MCF 10A (cell line): Measurements from ENCODE around the gene GGNBP2. TPM values are rescaled to one million over a fixed set of nuclear protein-coding genes. Genes with fewer than 3 reads are reported as not detected.

Experiments used
- BruUV-seq: library from RNA; stranded (reverse); fragments of 400-500 nt; replicated peaks from 2 replicates; lab custom pipeline; 2021; lab: Mats Ljungman, UMichigan
- CTCF ChIA-PET: fragments of 300-600 bp; sonication (Branson Sonifier 250); formaldehyde crosslinking; extraction: SDS; loops from one replicate; lab custom pipeline; 2021; ENCODE audit warnings: antibody characterized with exemption, inconsistent platforms; lab: Yijun Ruan, JAX
- POLR2A ChIA-PET: fragments of 300-600, 350-650 bp; sonication (Branson Sonifier 250); formaldehyde crosslinking; extraction: SDS; loops from one replicate; lab custom pipeline; 2020; ENCODE audit warnings: antibody characterized with exemption, inconsistent platforms; lab: Yijun Ruan, JAX
- DNase-seq: peaks from one replicate; pipeline ENCODE4 v3.0.0-alpha.2; 2018; ENCODE audit not compliant: unreplicated experiment
- H3K27ac Mint-ChIP-seq: one replicate; pipeline ENCODE4 v1.8.0; 2022; ENCODE audit warnings: mild to moderate bottlenecking, low read depth, mixed read lengths; ENCODE audit not compliant: unreplicated experiment
- H3K27me3 Mint-ChIP-seq: one replicate; pipeline ENCODE4 v1.8.0; 2022; ENCODE audit warnings: mixed read lengths; ENCODE audit not compliant: insufficient read depth, unreplicated experiment
- H3K36me3 Mint-ChIP-seq: one replicate; pipeline ENCODE4 v1.8.0; 2022; ENCODE audit warnings: mild to moderate bottlenecking, moderate library complexity, mixed read lengths; ENCODE audit not compliant: insufficient read depth, unreplicated experiment
- H3K4me1 Mint-ChIP-seq: one replicate; pipeline ENCODE4 v1.8.0; 2022; ENCODE audit warnings: mixed read lengths; ENCODE audit not compliant: insufficient read depth, unreplicated experiment
- H3K4me3 Mint-ChIP-seq: one replicate; pipeline ENCODE4 v1.8.0; 2022; ENCODE audit warnings: mild to moderate bottlenecking, moderate library complexity, mixed read lengths; ENCODE audit not compliant: unreplicated experiment
- H3K9me3 Mint-ChIP-seq: one replicate; pipeline ENCODE4 v1.8.0; 2022; ENCODE audit warnings: mixed read lengths; ENCODE audit not compliant: unreplicated experiment
- intact Hi-C: fragments of 100-400 bp; cut with micrococcal nuclease; formaldehyde crosslinking; loops from 2 replicates; pipeline ENCODE4 v1.14.1; 2022
- total RNA-seq: library from RNA; stranded (reverse); gene quantifications from 2 replicates; pipeline ENCODE4 v1.2.3, GENCODE V29; 2022
- TF ChIP-seq, protein P1 (sequence below): fragments of 200-600 bp; IDR thresholded peaks from one replicate; pipeline ENCODE4 v1.8.0; 2022; ENCODE audit warnings: antibody characterized with exemption, mild to moderate bottlenecking; ENCODE audit not compliant: unreplicated experiment

Gene GGNBP2
- total RNA-seq, 1 experiment from 2014 or later, result 88.7 TPM

DNA sequence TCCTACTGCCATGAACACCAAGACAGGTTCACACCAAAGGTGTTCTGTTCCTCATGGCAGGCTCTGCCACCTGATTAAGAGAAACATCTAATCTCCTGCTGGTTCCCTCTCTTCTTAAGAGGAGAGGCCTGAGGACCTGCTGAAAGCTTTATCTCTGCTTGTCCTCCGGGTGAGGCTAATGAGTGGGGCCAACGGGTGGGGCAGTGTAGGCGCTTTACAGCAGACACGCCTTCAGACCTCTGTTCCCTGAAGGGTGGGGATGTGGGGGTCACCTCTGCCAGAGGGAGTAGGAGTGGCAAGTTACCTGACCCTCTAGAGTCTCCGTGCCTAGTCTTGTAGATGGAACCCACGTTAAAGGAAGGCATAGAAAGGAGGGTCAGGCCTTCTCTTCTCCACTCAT lies 52.5 kb downstream of the GGNBP2 start:
- no peaks in the 10 kb centered on the region for H3K9me3 Mint-ChIP-seq
- intact Hi-C loops, result no loop called here

DNA sequence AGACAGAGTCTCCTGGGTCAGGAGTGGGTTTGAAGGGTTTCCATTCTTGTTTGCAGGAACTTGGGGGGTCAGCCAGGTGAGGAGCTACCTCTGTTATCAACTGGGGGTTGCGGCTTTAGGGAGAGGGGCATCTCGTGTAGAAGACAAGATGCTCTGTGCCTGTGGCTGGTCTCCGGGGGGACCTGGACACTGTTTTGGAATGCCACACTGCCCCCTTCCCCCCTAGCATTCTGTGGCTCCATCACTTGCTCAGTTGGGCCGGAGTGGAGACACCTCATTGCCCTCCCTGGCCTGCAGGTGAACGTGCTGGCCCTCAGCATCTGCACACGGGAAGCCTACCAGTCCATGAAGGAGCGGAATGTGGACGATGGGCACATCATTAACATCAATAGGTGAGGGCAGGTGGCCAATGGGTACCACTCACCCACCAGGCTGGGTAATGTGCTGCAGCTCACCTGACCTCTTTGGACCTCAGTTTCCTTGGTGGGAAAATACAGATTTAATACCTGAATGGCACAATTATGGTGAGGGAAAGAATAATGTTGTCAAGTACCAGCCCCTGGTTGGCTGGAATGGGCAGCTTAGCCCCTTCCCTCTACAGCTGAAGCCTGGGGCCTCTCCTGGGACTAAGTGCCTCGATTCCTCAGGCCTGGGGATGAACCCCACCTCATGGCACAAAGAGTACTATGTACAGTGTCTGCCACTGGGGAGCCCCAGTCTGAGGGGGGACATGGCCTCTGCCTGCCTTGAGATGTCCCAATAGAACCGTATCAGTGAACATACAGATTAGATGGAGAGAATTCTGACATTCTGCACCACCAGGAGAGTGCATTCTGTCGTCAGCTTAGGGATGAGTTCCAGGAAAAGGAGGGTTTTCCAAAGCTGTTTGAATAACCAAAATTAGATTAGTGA lies 53.4 kb downstream of the GGNBP2 start:
- H3K4me1 Mint-ChIP-seq, result peaks cover 13% of the 10 kb centered on the region
- H3K36me3 Mint-ChIP-seq, result peaks cover 6% of the 10 kb centered on the region
- ChIA-PET POLR2A (interaction anchor here (0.7 to 0.9 kb wide), 2 partner anchors 53 kb away, joined by 4 to 5 read pairs; no protein-coding TSS in a partner anchor), CTCF (no interaction called here)
- H3K27me3 Mint-ChIP-seq, result no peaks in the 10 kb centered on the region
- TF ChIP-seq, protein P1, sequence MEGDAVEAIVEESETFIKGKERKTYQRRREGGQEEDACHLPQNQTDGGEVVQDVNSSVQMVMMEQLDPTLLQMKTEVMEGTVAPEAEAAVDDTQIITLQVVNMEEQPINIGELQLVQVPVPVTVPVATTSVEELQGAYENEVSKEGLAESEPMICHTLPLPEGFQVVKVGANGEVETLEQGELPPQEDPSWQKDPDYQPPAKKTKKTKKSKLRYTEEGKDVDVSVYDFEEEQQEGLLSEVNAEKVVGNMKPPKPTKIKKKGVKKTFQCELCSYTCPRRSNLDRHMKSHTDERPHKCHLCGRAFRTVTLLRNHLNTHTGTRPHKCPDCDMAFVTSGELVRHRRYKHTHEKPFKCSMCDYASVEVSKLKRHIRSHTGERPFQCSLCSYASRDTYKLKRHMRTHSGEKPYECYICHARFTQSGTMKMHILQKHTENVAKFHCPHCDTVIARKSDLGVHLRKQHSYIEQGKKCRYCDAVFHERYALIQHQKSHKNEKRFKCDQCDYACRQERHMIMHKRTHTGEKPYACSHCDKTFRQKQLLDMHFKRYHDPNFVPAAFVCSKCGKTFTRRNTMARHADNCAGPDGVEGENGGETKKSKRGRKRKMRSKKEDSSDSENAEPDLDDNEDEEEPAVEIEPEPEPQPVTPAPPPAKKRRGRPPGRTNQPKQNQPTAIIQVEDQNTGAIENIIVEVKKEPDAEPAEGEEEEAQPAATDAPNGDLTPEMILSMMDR, result no peak
- no peaks in the 10 kb centered on the region for H3K9me3 Mint-ChIP-seq
- intact Hi-C loops, result no loop called here
- H3K4me3 Mint-ChIP-seq, result no peak overlapping the region
- BruUV-seq, result no TSS peak
- no peak overlapping the region for H3K27ac Mint-ChIP-seq
- DNase-seq, result no peak

More for the DNA sequence above, 52.5 kb downstream of the GGNBP2 start:
- peaks cover 6% of the 10 kb centered on the region for H3K36me3 Mint-ChIP-seq
- BruUV-seq, result no TSS peak
- TF ChIP-seq, protein P1, result no peak
- no peak overlapping the region for H3K4me3 Mint-ChIP-seq
- ChIA-PET CTCF (interaction anchor here (0.6 to 0.7 kb wide), 2 partner anchors 37 to 471 kb away, joined by 3 read pairs; no protein-coding TSS in a partner anchor), POLR2A (interaction anchor here (0.7 kb wide), 1 partner anchor 52 kb away, joined by 5 read pairs; no protein-coding TSS in a partner anchor)
- no peak overlapping the region for H3K27ac Mint-ChIP-seq
- no peaks in the 10 kb centered on the region for H3K27me3 Mint-ChIP-seq
- peaks cover 21% of the 10 kb centered on the region for H3K4me1 Mint-ChIP-seq
- no peak for DNase-seq

DNA sequence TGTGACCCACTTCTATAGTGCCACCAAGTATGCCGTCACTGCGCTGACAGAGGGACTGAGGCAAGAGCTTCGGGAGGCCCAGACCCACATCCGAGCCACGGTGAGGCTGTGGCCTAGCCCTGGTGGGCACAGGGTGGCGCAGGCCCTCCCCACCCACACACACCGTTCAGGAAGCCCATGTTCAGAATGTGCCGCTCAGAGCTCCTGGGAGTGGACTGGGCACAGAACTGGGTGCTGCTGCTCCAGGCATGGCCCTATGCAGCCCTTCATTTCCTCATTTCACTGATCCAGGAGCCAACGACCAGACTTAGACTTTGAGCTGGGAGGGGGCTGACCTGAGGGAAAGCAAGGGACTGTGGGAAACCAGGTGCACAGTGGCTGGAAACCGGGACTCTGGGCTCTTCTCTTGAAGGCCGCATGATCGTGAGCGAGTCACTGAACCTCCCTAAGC lies 54.3 kb downstream of the GGNBP2 start:
- no peaks in the 10 kb centered on the region for H3K9me3 Mint-ChIP-seq
- ChIA-PET CTCF (interaction anchor here (0.7 kb wide), 1 partner anchor 9 kb away, joined by 4 read pairs; no protein-coding TSS in a partner anchor), POLR2A (interaction anchor here (0.9 to 5.0 kb wide), 3 partner anchors 7 to 55 kb away, joined by 4 to 60 read pairs (median 6); partner anchors contain the start of gene DHRS11)
- intact Hi-C loops, result no loop called here
- TF ChIP-seq, protein P1, result no peak
- DNase-seq, result no peak
- BruUV-seq, result no TSS peak
- H3K27me3 Mint-ChIP-seq, result no peaks in the 10 kb centered on the region
- peaks cover 13% of the 10 kb centered on the region for H3K4me1 Mint-ChIP-seq
- no peak overlapping the region for H3K4me3 Mint-ChIP-seq
- H3K27ac Mint-ChIP-seq, result no peak overlapping the region
- peaks cover 6% of the 10 kb centered on the region for H3K36me3 Mint-ChIP-seq
